Liver (tissue), 3 donors: Measurements from ENCODE around the gene ATF7.

Experiments used
- HNF4G ChIP-seq: IDR thresholded peaks from 2 replicates; pipeline ENCODE4 v1.6.1; 2016; ENCODE audit warnings: antibody characterized with exemption
- TF ChIP-seq, protein P1 (sequence below): fragments of 150-350 bp; IDR thresholded peaks from 2 replicates; pipeline ENCODE4 v1.5.1; 2017; ENCODE audit warnings: improper control_type of control experiment, low read depth, low read length; ENCODE audit not compliant: missing input control
- donor health status: healthy.
- donor health status: healthy.

DNA sequence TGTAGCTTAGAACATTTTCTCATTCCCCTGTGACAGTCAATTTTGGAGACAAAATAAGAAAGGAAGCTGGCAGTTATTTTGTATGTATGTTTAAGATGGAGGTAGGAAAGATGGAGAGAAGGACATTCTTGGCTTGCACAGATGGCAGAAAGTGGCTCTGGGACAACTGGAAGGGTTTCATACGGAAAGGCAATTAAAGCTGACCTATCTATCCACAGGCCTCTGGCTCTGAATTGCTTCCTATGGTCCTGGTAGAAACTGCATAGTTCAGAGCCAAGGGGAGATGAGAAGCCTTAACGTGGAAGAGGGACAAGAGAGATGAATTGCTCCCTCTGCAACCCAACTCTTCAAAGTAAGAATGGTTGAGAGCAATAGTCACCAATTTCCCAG is 110.9 kb downstream of the ATF7 start:
- TF ChIP-seq, protein P1, sequence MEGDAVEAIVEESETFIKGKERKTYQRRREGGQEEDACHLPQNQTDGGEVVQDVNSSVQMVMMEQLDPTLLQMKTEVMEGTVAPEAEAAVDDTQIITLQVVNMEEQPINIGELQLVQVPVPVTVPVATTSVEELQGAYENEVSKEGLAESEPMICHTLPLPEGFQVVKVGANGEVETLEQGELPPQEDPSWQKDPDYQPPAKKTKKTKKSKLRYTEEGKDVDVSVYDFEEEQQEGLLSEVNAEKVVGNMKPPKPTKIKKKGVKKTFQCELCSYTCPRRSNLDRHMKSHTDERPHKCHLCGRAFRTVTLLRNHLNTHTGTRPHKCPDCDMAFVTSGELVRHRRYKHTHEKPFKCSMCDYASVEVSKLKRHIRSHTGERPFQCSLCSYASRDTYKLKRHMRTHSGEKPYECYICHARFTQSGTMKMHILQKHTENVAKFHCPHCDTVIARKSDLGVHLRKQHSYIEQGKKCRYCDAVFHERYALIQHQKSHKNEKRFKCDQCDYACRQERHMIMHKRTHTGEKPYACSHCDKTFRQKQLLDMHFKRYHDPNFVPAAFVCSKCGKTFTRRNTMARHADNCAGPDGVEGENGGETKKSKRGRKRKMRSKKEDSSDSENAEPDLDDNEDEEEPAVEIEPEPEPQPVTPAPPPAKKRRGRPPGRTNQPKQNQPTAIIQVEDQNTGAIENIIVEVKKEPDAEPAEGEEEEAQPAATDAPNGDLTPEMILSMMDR, result no peak
- TF ChIP-seq HNF4G, result no peak
